Osteocyte (in vitro differentiated cells): ENCODE results near the gene LRRC4B. TPM values are rescaled to one million over a fixed set of nuclear protein-coding genes. Genes with fewer than 3 reads are reported as not detected.

Experiments used
- DNase-seq: peaks from one replicate; pipeline ENCODE4 v3.0.0; 2021; ENCODE audit warnings: mixed read lengths; ENCODE audit not compliant: unreplicated experiment; ENCODE audit errors: extremely low spot score
- H3K27ac Mint-ChIP-seq: one replicate; pipeline ENCODE4 v1.8.0; 2021; ENCODE audit warnings: mild to moderate bottlenecking, mixed read lengths; ENCODE audit not compliant: unreplicated experiment
- H3K27me3 Mint-ChIP-seq: one replicate; pipeline ENCODE4 v1.8.0; 2021; ENCODE audit warnings: mixed read lengths; ENCODE audit not compliant: unreplicated experiment
- H3K36me3 Mint-ChIP-seq: one replicate; pipeline ENCODE4 v1.8.0; 2021; ENCODE audit warnings: mixed read lengths; ENCODE audit not compliant: unreplicated experiment
- H3K4me1 Mint-ChIP-seq: one replicate; pipeline ENCODE4 v1.8.0; 2021; ENCODE audit warnings: mixed read lengths; ENCODE audit not compliant: unreplicated experiment
- H3K4me3 Mint-ChIP-seq: one replicate; pipeline ENCODE4 v1.8.0; 2021; ENCODE audit warnings: mild to moderate bottlenecking, moderate library complexity, mixed read lengths; ENCODE audit not compliant: unreplicated experiment
- H3K9me3 Mint-ChIP-seq: one replicate; pipeline ENCODE4 v1.8.0; 2021; ENCODE audit warnings: mixed read lengths; ENCODE audit not compliant: unreplicated experiment
- total RNA-seq: library from RNA; stranded (reverse); gene quantifications from 2 replicates; pipeline ENCODE4 v1.2.1, GENCODE V29; 2021
- TF ChIP-seq, protein P1 (sequence below): fragments of 200-600 bp; sonication (generic); IDR thresholded peaks from 2 replicates; pipeline ENCODE4 v1.5.0; 2021; ENCODE audit warnings: antibody characterized with exemption, mild to moderate bottlenecking, moderate library complexity

The LRRC4B gene
- total RNA-seq, 1 donor from 2014 or later, result 0.11 TPM

DNA sequence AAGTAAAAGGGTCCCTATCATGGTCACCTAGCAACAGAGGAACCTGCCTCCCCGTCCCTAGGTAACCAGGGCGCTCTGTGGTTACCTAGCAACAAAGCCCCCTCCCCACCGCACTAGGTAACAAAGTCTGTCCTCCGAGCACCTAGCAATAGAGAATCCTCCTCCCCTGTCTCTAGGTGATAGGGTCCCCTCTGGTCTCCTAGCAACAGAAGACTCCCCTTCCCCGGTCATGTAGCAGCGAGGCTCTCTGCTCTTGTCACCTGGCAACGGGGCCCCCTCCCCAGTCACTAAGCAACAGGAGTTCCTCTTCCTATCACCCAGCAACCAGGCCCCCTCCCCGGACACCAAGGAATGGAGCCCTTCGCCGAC, 57.6 kb downstream of the LRRC4B start:
- peak overlapping the region; percentile 97 for H3K4me3 Mint-ChIP-seq
- no peaks in the 10 kb centered on the region for H3K27me3 Mint-ChIP-seq
- no peak for DNase-seq
- H3K36me3 Mint-ChIP-seq, result peaks cover under 1% of the 10 kb centered on the region
- TF ChIP-seq, protein P1, sequence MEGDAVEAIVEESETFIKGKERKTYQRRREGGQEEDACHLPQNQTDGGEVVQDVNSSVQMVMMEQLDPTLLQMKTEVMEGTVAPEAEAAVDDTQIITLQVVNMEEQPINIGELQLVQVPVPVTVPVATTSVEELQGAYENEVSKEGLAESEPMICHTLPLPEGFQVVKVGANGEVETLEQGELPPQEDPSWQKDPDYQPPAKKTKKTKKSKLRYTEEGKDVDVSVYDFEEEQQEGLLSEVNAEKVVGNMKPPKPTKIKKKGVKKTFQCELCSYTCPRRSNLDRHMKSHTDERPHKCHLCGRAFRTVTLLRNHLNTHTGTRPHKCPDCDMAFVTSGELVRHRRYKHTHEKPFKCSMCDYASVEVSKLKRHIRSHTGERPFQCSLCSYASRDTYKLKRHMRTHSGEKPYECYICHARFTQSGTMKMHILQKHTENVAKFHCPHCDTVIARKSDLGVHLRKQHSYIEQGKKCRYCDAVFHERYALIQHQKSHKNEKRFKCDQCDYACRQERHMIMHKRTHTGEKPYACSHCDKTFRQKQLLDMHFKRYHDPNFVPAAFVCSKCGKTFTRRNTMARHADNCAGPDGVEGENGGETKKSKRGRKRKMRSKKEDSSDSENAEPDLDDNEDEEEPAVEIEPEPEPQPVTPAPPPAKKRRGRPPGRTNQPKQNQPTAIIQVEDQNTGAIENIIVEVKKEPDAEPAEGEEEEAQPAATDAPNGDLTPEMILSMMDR, result no peak
- peaks cover 21% of the 10 kb centered on the region for H3K4me1 Mint-ChIP-seq
- peak overlapping the region; percentile 99 for H3K27ac Mint-ChIP-seq
- H3K9me3 Mint-ChIP-seq, result no peaks in the 10 kb centered on the region

DNA sequence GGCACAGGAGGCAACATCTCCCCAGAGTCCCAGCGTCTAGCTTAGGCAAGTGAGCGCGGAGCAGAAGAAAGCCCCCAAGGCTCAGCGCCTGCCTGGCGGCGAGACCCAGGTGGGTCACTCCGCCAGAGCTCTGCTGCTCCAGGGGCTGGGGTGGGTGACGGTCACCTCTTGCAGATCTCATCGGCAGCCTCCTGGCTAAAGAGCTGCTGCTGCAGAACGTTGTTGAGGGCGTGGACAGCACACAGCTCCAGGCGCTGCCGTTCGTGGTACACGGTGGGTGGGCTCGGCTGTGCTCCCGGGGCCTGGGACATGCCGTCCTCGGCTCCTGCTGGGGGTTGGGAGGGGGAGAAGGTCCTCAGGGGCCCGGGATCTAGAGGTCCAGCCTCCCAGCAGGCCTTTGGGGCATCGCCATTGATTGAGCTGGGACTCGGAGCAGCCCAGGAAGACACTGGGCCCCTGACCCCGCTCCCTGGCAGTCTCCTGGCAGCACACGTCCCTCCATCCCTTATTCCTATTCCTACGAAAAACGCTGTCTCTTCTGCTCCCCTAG, 58.0 kb downstream of the LRRC4B start:
- Mint-ChIP-seq H3K4me1 (peaks cover 21% of the 10 kb centered on the region), H3K9me3 (no peaks in the 10 kb centered on the region)

DNA sequence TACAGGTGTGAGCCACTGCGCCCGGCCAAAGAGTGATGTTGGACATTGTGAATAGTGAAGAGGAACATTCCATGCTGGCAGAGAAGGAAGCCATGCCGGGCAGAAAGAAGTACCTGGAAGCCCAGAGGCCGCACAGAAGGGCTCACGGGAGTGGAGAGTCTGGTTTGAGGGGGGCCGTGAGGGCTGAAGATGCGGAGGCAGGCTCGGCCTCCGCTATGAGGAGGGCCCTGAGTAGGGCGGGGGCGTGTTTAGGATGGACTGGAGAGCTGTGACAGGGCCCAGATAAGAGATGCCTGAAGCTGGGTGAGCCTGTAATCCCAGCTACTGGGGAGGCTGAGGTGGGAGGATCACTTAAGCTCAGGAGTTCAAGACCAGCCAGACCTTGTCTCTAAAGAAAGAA, 58.9 kb downstream of the LRRC4B start:
- TF ChIP-seq, protein P1, result no peak
- Mint-ChIP-seq H3K4me3 (peak overlapping the region; percentile 97), H3K9me3 (no peaks in the 10 kb centered on the region), H3K36me3 (peaks cover 3% of the 10 kb centered on the region), H3K4me1 (peaks cover 21% of the 10 kb centered on the region), H3K27ac (no peak overlapping the region), H3K27me3 (no peaks in the 10 kb centered on the region)
- DNase-seq, result no peak

More for the DNA sequence above, 58.0 kb downstream of the LRRC4B start:
- no peak for DNase-seq
- H3K36me3 Mint-ChIP-seq, result peaks cover 3% of the 10 kb centered on the region
- no peaks in the 10 kb centered on the region for H3K27me3 Mint-ChIP-seq
- peak overlapping the region; percentile 99 for H3K27ac Mint-ChIP-seq
- TF ChIP-seq, protein P1, result no peak
- H3K4me3 Mint-ChIP-seq, result peak overlapping the region; percentile 97

DNA sequence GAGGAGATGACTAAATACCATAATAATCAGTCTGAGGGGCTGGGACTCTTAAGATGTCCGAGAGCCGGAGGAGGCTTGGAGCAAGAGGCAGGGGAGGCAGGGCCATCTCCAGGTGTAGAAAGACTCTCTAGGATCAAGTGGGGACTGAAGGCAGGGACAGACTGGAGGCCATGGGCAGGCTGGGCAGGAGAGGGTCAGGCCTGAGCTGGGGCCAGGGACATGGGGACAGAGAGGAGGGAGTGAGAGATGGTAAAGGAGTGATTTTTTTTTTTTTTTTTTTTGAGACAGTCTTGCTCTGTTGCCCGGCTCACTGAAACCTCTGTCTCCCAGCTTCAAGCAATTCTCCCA, 59.4 kb downstream of the LRRC4B start:
- Mint-ChIP-seq H3K27ac (no peak overlapping the region), H3K27me3 (no peaks in the 10 kb centered on the region), H3K4me3 (peak overlapping the region; percentile 19), H3K36me3 (peaks cover 3% of the 10 kb centered on the region), H3K9me3 (no peaks in the 10 kb centered on the region), H3K4me1 (peaks cover 21% of the 10 kb centered on the region)
- no peak for DNase-seq
- TF ChIP-seq, protein P1, result no peak

DNA sequence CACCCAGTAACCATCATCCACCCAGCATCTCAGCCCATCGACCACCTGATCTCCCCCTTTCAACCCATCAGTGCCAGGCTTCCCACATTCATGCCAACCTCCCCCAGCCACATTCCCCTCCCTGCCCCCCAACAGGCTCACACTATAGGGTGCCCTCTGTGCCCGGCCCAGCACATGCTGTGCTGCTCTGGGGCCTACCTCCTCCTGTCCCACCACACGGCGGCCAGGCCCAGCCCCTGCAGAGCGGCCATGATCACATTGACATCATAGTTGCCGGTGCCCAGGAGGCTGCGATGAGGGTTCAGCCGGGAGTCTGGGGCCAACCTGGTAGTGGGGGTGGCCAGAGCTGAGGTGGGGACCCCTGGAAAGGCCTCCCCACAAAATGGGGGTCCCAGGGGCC, 60.9 kb downstream of the LRRC4B start:
- no peak overlapping the region for H3K27ac Mint-ChIP-seq
- H3K4me1 Mint-ChIP-seq, result peaks cover 21% of the 10 kb centered on the region
- no peaks in the 10 kb centered on the region for H3K9me3 Mint-ChIP-seq
- H3K36me3 Mint-ChIP-seq, result peaks cover 3% of the 10 kb centered on the region
- DNase-seq, result no peak
- TF ChIP-seq, protein P1, result no peak
- H3K4me3 Mint-ChIP-seq, result no peak overlapping the region
- H3K27me3 Mint-ChIP-seq, result no peaks in the 10 kb centered on the region
